H1 (cell line): ENCODE data around the gene ATF7. TPM values are rescaled to one million over a fixed set of nuclear protein-coding genes. Genes with fewer than 3 reads are reported as not detected.

Experiments
- CTCF ChIA-PET: fragments of 300-600 bp; sonication (Branson Sonifier 250); formaldehyde crosslinking; loops from one replicate; lab custom pipeline; 2021; ENCODE audit not compliant: partially characterized antibody; lab: Charles Lee
- POLR2A ChIA-PET: fragments of 300-600 bp; sonication (Branson Sonifier 250); formaldehyde crosslinking; loops from one replicate; lab custom pipeline; 2021; ENCODE audit warnings: inconsistent platforms; ENCODE audit not compliant: partially characterized antibody; lab: Charles Lee
- DNase-seq, 2 experiments: peaks; one replicate each; pipeline versions ENCODE4 v3.0.0 to v3.0.0-alpha.2; 2010 to 2022; ENCODE audit warnings: low spot score in 2 of 2, low read depth in 1 of 2, mixed read lengths in 1 of 2
- FAIRE-seq: peaks from 2 replicates; lab custom pipeline; 2011; peaks lifted over from hg19 to GRCh38; lab: Jason Lieb, UNC
- H2AFZ ChIP-seq: 2 replicates; pipeline ENCODE4 v1.8.1; 2012; ENCODE audit warnings: low read length, inconsistent platforms
- H2AK5ac ChIP-seq: 2 replicates; pipeline ENCODE4 v1.6.1; 2013; ENCODE audit warnings: low read depth, low read length
- H2BK120ac ChIP-seq: replicated peaks from 2 replicates; pipeline ENCODE3; 2013; ENCODE audit warnings: low read depth, low read length, inconsistent platforms
- H2BK12ac ChIP-seq: 2 replicates; pipeline ENCODE4 v1.6.1; 2013; ENCODE audit warnings: low read depth, low read length
- H2BK15ac ChIP-seq: 2 replicates; pipeline ENCODE4 v1.6.1; 2013; ENCODE audit warnings: low read length
- H2BK20ac ChIP-seq: 2 replicates; pipeline ENCODE4 v1.6.1; 2013; ENCODE audit warnings: low read length
- H2BK5ac ChIP-seq: 2 replicates; pipeline ENCODE4 v1.6.1; 2013; ENCODE audit warnings: low read depth, low read length
- H3K14ac ChIP-seq: 2 replicates; pipeline ENCODE4 v1.6.1; 2013; ENCODE audit warnings: inconsistent platforms; ENCODE audit not compliant: insufficient read length
- H3K18ac ChIP-seq: 2 replicates; pipeline ENCODE4 v1.6.1; 2013; ENCODE audit warnings: low read length; ENCODE audit errors: extremely low read depth
- H3K23ac ChIP-seq: 2 replicates; pipeline ENCODE4 v1.6.1; 2013; ENCODE audit warnings: inconsistent platforms; ENCODE audit not compliant: insufficient read length
- H3K23me2 ChIP-seq: 2 replicates; pipeline ENCODE4 v1.6.1; 2013; ENCODE audit warnings: low read depth, low read length
- H3K27ac ChIP-seq: 2 replicates; pipeline ENCODE4 v1.6.1; 2011; ENCODE audit warnings: low read depth, low read length, inconsistent platforms
- H3K27me3 ChIP-seq, 4 experiments: replicated peaks in 1 of 4; 1 replicate in 1 of 4; 2 replicates in 3 of 4; pipeline versions ENCODE4 v1.6.1 to v1.8.1; 2011 to 2013; ENCODE audit warnings: low read length in 3 of 4, mild to moderate bottlenecking in 3 of 4, inconsistent platforms in 2 of 4, mixed read lengths in 2 of 4, moderate library complexity in 1 of 4; ENCODE audit not compliant: control insufficient read depth in 3 of 4, insufficient read depth in 3 of 4; ENCODE audit errors: extremely low read depth in 1 of 4
- H3K36me3 ChIP-seq, 4 experiments: 2 replicates each; pipeline versions ENCODE4 v1.6.1 to v1.8.1; 2011 to 2013; ENCODE audit warnings: mild to moderate bottlenecking in 4 of 4, low read length in 3 of 4, moderate library complexity in 2 of 4, control low read depth in 1 of 4, inconsistent platforms in 1 of 4; ENCODE audit not compliant: insufficient read depth in 4 of 4, control insufficient read depth in 2 of 4
- H3K4ac ChIP-seq: replicated peaks from 2 replicates; pipeline ENCODE3; 2013; ENCODE audit warnings: low read length, low read depth, mixed read lengths, inconsistent platforms; ENCODE audit not compliant: insufficient read length
- H3K4me1 ChIP-seq, 4 experiments: replicated peaks in 1 of 4; 1 replicate in 1 of 4; 2 replicates in 3 of 4; pipeline versions ENCODE4 v1.6.1 to v1.8.1; 2011 to 2013; ENCODE audit warnings: low read length in 3 of 4, inconsistent platforms in 2 of 4, mixed read lengths in 1 of 4; ENCODE audit not compliant: insufficient read depth in 4 of 4, control insufficient read depth in 3 of 4
- H3K4me2 ChIP-seq, 2 experiments: 2 replicates each; pipeline versions ENCODE4 v1.6.1 to v1.8.1; 2011 to 2013; ENCODE audit warnings: low read depth in 2 of 2, low read length in 2 of 2, control low read depth in 1 of 2, inconsistent platforms in 1 of 2, mild to moderate bottlenecking in 1 of 2; ENCODE audit not compliant: insufficient read depth in 1 of 2
- H3K4me3 ChIP-seq, 4 experiments: fragments of 200-600, 300-600 bp in 1 of 4; sonication (generic), shearing (Covaris generic), sonication (Bioruptor Twin) in 1 of 4; 2 replicates each; pipeline versions ENCODE4 v1.5.1 to v1.8.1; 2011 to 2016; ENCODE audit warnings: low read length in 4 of 4, low read depth in 3 of 4, control low read depth in 2 of 4, inconsistent platforms in 2 of 4, mild to moderate bottlenecking in 2 of 4, mixed read lengths in 1 of 4, moderate library complexity in 1 of 4; ENCODE audit not compliant: insufficient read depth in 2 of 4; ENCODE audit errors: extremely low read depth in 1 of 4
- H3K56ac ChIP-seq: replicated peaks from 2 replicates; pipeline ENCODE3; 2013; ENCODE audit warnings: low read depth, mild to moderate bottlenecking, mixed read lengths, low read length, inconsistent platforms; ENCODE audit not compliant: insufficient read length
- H3K79me1 ChIP-seq: 2 replicates; pipeline ENCODE4 v1.6.1; 2013; ENCODE audit warnings: low read depth, low read length, control low read depth
- H3K79me2 ChIP-seq, 2 experiments: 2 replicates each; pipeline versions ENCODE4 v1.6.1 to v1.8.1; 2012 to 2013; ENCODE audit warnings: low read length in 2 of 2, mild to moderate bottlenecking in 2 of 2, inconsistent platforms in 1 of 2; ENCODE audit not compliant: insufficient read depth in 2 of 2, control insufficient read depth in 1 of 2
- H3K9ac ChIP-seq, 4 experiments: replicated peaks in 1 of 4; 1 replicate in 1 of 4; 2 replicates in 3 of 4; pipeline versions ENCODE4 v1.6.1 to v1.8.1; 2011 to 2013; ENCODE audit warnings: low read depth in 3 of 4, low read length in 3 of 4, control low read depth in 2 of 4, mild to moderate bottlenecking in 2 of 4, moderate library complexity in 2 of 4, inconsistent platforms in 1 of 4; ENCODE audit errors: extremely low read depth in 1 of 4
- H3K9me3 ChIP-seq, 2 experiments: 2 replicates each; pipeline versions ENCODE4 v1.6.1 to v1.8.1; 2012 to 2013; ENCODE audit warnings: mild to moderate bottlenecking in 2 of 2, moderate library complexity in 2 of 2, control low read depth in 1 of 2, inconsistent platforms in 1 of 2, low read depth in 1 of 2, low read length in 1 of 2, mixed read lengths in 1 of 2; ENCODE audit not compliant: insufficient read depth in 2 of 2
- H4K20me1 ChIP-seq, 2 experiments: replicated peaks in 1 of 2; 2 replicates each; pipeline versions ENCODE3 to v1.8.1; 2011 to 2013; ENCODE audit warnings: inconsistent platforms in 2 of 2, low read length in 2 of 2, mild to moderate bottlenecking in 1 of 2; ENCODE audit not compliant: insufficient read depth in 2 of 2, control insufficient read depth in 1 of 2
- H4K5ac ChIP-seq: 2 replicates; pipeline ENCODE4 v1.6.1; 2013; ENCODE audit warnings: low read length, low read depth, mixed read lengths, inconsistent platforms; ENCODE audit not compliant: insufficient read length
- H4K8ac ChIP-seq: 2 replicates; pipeline ENCODE4 v1.8.0; 2013; ENCODE audit warnings: mild to moderate bottlenecking, moderate library complexity, low read length, inconsistent platforms; ENCODE audit not compliant: insufficient read depth; ENCODE audit errors: extremely low read depth
- H4K91ac ChIP-seq: replicated peaks from 2 replicates; pipeline ENCODE3; 2013; ENCODE audit warnings: low read length, mixed read lengths, inconsistent platforms; ENCODE audit not compliant: insufficient read length
- BRCA1 ChIP-seq: IDR thresholded peaks from 2 replicates; pipeline ENCODE4 v1.6.1; 2012; ENCODE audit warnings: low read depth, low read length, improper control_type of control experiment
- CBX5 ChIP-seq: fragments of 300-800, 300-1000 bp; sonication (generic); IDR thresholded peaks from 2 replicates; pipeline ENCODE4 v1.7.1; 2016; ENCODE audit warnings: antibody characterized with exemption, low read length, low read depth
- CHD1 ChIP-seq: IDR thresholded peaks from 2 replicates; pipeline ENCODE4 v1.6.1; 2012; ENCODE audit warnings: low read depth, low read length, improper control_type of control experiment
- GTF2F1 ChIP-seq: IDR thresholded peaks from 2 replicates; pipeline ENCODE4 v1.6.1; 2012; ENCODE audit warnings: low read depth, low read length, improper control_type of control experiment, borderline replicate concordance
- HDAC2 ChIP-seq, 2 experiments: fragments of 300-600 bp in 1 of 2; sonication (generic) in 1 of 2; IDR thresholded peaks; 2 replicates each; pipeline ENCODE4 v1.6.1; 2011 to 2012; ENCODE audit warnings: low read depth in 2 of 2, low read length in 2 of 2, mild to moderate bottlenecking in 2 of 2, moderate library complexity in 2 of 2, borderline replicate concordance in 1 of 2, inconsistent platforms in 1 of 2
- MAFK ChIP-seq: IDR thresholded peaks from 2 replicates; pipeline ENCODE4 v1.6.1; 2012; ENCODE audit warnings: low read depth, mild to moderate bottlenecking, improper control_type of control experiment, low read length
- RFX5 ChIP-seq: IDR thresholded peaks from 2 replicates; pipeline ENCODE4 v1.6.1; 2011; ENCODE audit warnings: low read depth, low read length, improper control_type of control experiment, borderline replicate concordance
- SP2 ChIP-seq: IDR thresholded peaks from 2 replicates; pipeline ENCODE4 v1.6.1; 2012; ENCODE audit warnings: mild to moderate bottlenecking, low read length, inconsistent platforms
- SRF ChIP-seq: IDR thresholded peaks from 2 replicates; pipeline ENCODE4 v1.6.1; 2011; ENCODE audit warnings: mild to moderate bottlenecking, low read depth, low read length, moderate library complexity
- SUZ12 ChIP-seq: fragments of 200-600 bp; sonication (generic); IDR thresholded peaks from 2 replicates; pipeline ENCODE4 v1.6.1; 2012; ENCODE audit warnings: mild to moderate bottlenecking, inconsistent platforms, low read length, moderate library complexity, mixed read lengths
- TBP ChIP-seq: IDR thresholded peaks from 2 replicates; pipeline ENCODE4 v1.6.1; 2011; ENCODE audit warnings: low read depth, low read length, improper control_type of control experiment
- TEAD4 ChIP-seq: IDR thresholded peaks from 2 replicates; pipeline ENCODE4 v1.6.1; 2012; ENCODE audit warnings: low read depth, low read length, inconsistent platforms, mixed read lengths
- ZNF274 ChIP-seq: IDR thresholded peaks from 2 replicates; pipeline ENCODE4 v1.7.0; 2012; ENCODE audit warnings: low read length, borderline replicate concordance; ENCODE audit errors: extremely low read depth
- WGBS, 2 experiments: shearing (Covaris generic) in 1 of 2; methylation state at CpG; one replicate each; pipeline versions ENCODE4 v1.1.6 to v1.1.7; 2013 to 2015; ENCODE audit warnings: low lambda C conversion rate in 2 of 2, mixed read lengths in 2 of 2, inconsistent platforms in 1 of 2, low coverage in 1 of 2, missing lambda C conversion rate in 1 of 2; ENCODE audit not compliant: insufficient replicate concordance in 2 of 2, insufficient coverage in 1 of 2, insufficient read length in 1 of 2; ENCODE audit errors: extremely low coverage in 1 of 2, missing lambda C conversion rate in 1 of 2; 5-methylcytosine and 5-hydroxymethylcytosine counted together
- polyA plus RNA-seq, 7 experiments: library from polyadenylated mRNA; depleted of rRNA in 3 of 7; stranded (reverse) in 5 of 7; unstranded in 2 of 7; fragments of >200 nt in 5 of 7; fragments of 200-250 nt in 2 of 7; gene quantifications; 1 replicate in 5 of 7; 2 replicates in 1 of 7; 4 replicates in 1 of 7; pipeline versions ENCODE4 v1.2.1 to v1.2.3, GENCODE V29; 2011 to 2013; ENCODE audit warnings: missing spikeins in 2 of 7, mixed read lengths in 2 of 7
- total RNA-seq: library from RNA; stranded (reverse); fragmentation: NEBNext Ultra II Directional; extraction: Animal tissue kit (Norgen Biotek cat#: 25700); gene quantifications from 2 replicates; pipeline ENCODE4 v1.2.1, GENCODE V29; 2021

ATF7 gene
- total and polyA plus RNA-seq, 2 of the 8 experiments (the other 6 are each of a cell fraction or from before 2014, with no cell fraction given): 10.1 to 16.6 TPM

DNA sequence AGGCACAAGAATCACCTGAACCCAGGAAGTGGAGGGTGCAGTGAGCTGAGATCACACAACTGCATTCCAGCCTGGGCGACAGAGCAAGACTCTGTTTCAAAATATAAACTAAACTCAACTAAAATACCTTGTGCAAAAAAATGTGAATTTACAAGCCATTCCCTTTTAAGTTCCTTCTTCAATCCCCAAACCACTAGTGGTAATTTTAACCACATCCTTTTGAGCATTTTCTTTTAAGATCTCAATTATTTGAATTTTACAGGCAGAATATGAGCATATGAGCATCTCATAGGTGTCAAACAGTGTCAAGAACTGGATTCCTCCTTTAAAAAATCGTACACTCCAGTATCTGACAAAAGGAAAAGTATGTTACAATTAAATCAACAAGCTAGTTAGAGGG lies 61.9 kb downstream of the ATF7 start:
- DNase-seq (no peak), FAIRE-seq (no peak)
- no peak overlapping the region for H3K14ac ChIP-seq
- no peaks in the 10 kb centered on the region for H3K27me3 ChIP-seq
- no peak overlapping the region for H2AK5ac ChIP-seq
- H2BK5ac ChIP-seq: no peak overlapping the region
- 85% methylated on average over 2 of the region's 2 CpGs; no CpG with 5 or more reads in 1 of the 2 experiments for WGBS, 2 experiments
- H3K9me3 ChIP-seq: no peaks in the 10 kb centered on the region
- H4K91ac ChIP-seq: no peak overlapping the region
- no peak overlapping the region for H4K8ac ChIP-seq
- no peak overlapping the region for H3K56ac ChIP-seq
- H3K79me1 ChIP-seq: no peaks in the 10 kb centered on the region
- no peaks in the 10 kb centered on the region for H3K23me2 ChIP-seq
- no peak overlapping the region for H3K23ac ChIP-seq
- H2BK15ac ChIP-seq: no peak overlapping the region
- CTCF ChIA-PET: interaction anchor here (0.6 to 1.4 kb wide), 2 partner anchors 12 to 79 kb away, joined by 3 to 4 read pairs; no protein-coding TSS in a partner anchor
- H2BK12ac ChIP-seq: no peak overlapping the region
- no peak overlapping the region for H4K5ac ChIP-seq
- H3K4me2 ChIP-seq: no peak overlapping the region
- POLR2A ChIA-PET: interaction anchor here (1.1 kb wide), 1 partner anchor 107 kb away, joined by 3 read pairs; no protein-coding TSS in a partner anchor
- no peak overlapping the region for H3K18ac ChIP-seq
- no peak overlapping the region for H2BK120ac ChIP-seq
- no peak overlapping the region for H2AFZ ChIP-seq
- H3K27ac ChIP-seq: no peak overlapping the region
- H3K36me3 ChIP-seq: no peaks in the 10 kb centered on the region
- no peak overlapping the region for H3K4ac ChIP-seq
- no peak overlapping the region for H3K9ac ChIP-seq
- no peak overlapping the region for H3K4me3 ChIP-seq
- no peaks in the 10 kb centered on the region for H3K79me2 ChIP-seq
- H3K4me1 ChIP-seq: peaks cover 0 to 10% (median 0%) of the 10 kb centered on the region in 4 experiments; a peak in 5 of 7 replicates
- no peak overlapping the region for H2BK20ac ChIP-seq
- H4K20me1 ChIP-seq: no peaks in the 10 kb centered on the region
- TF ChIP-seq SP2: no peak
- TF ChIP-seq MAFK: no peak
- no peak for TF ChIP-seq SRF
- TF ChIP-seq HDAC2 (IDR thresholded peaks at IDR 0.05; ENCODE audit: borderline replicate concordance in 1 of 2, low read depth in 2 of 2, low read length in 2 of 2): no peak
- no peak for TF ChIP-seq RFX5
- no peak for TF ChIP-seq GTF2F1
- TF ChIP-seq ZNF274: no peak
- no peak for TF ChIP-seq BRCA1
- no peak for TF ChIP-seq CHD1
- no peak for TF ChIP-seq CBX5
- no peak for TF ChIP-seq TEAD4
- no peak for TF ChIP-seq TBP
- TF ChIP-seq SUZ12: no peak
